H4 (cell line): ENCODE data around the gene NPDC1. TPM values are rescaled to one million over a fixed set of nuclear protein-coding genes. Genes with fewer than 3 reads are reported as not detected.

ENCODE experiments used
- DNase-seq: peaks from one replicate; pipeline ENCODE4 v3.0.0-alpha.2; 2015; ENCODE audit warnings: low spot score
- total RNA-seq: library from RNA; depleted of rRNA; stranded (reverse); fragments of >200 nt; shearing (Covaris generic); gene quantifications from 2 replicates; pipeline ENCODE4 v1.2.3, GENCODE V29; 2014; rRNA removed

Gene NPDC1
- total RNA-seq, 1 experiment from 2014 or later: 4.1 TPM

GRCh38 chr9:136994180-136994887, 51.6 kb downstream of the NPDC1 start:
- no peak for DNase-seq

DNA sequence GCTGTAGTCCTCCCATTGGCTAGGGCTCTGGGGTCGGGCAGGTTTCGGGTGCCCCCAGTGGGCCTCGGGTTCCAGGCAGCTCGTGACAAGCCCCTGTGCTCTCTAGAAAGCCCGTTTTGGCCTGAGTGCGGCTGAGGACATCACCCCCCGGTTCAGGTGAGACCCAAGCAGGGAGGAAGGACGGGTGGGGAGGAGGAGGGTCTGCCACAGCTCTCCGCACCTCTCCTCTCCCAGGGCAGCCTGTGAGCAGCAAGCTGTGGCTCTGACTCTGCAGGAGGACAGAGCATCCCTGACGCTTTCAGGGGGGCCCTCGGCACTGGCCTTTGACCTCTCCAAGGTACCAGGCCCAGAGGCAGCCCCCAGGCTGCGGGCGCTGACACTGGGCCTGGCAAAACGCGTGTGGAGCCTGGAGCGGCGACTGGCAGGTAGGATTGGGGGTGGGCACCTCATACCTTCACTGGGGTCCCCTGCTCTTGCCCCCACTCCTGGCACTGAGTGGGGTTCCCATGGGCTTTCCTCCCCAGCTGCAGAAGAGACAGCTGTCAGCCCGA, 53.1 kb downstream of the NPDC1 start:
- DNase-seq: no peak

GRCh38 chr9:136991993-136992818, 53.8 kb downstream of the NPDC1 start, which contains the start of gene PAXX:
Gene PAXX, plus strand, starts transcription at chr9:136992422. Its CDS starts 22 bp downstream, at chr9:136992444.
- peak; percentile 75 for DNase-seq

- no peak for DNase-seq
These were observed 55.6 kb downstream of the NPDC1 start for GRCh38 chr9:136990242-136990911.

Other genes starting within 250 kb of the NPDC1 start
- gene CCDC183, start 249.8 kb downstream of the NPDC1 start, total RNA-seq: 0.47 TPM in 1 of 2 replicates, not detected in the other
- 23.6 and 35.0 TPM in 2 replicates for gene RABL6, start 238.2 kb downstream of the NPDC1 start, total RNA-seq
- gene AJM1, start 203.7 kb downstream of the NPDC1 start, total RNA-seq: 0.06 and 0.21 TPM in 2 replicates
- gene PHPT1, start 196.8 kb downstream of the NPDC1 start, total RNA-seq: 100 and 119 TPM in 2 replicates
- gene MAMDC4, start 193.8 kb downstream of the NPDC1 start, total RNA-seq: 0.12 and 0.15 TPM in 2 replicates
- 458 and 510 TPM in 2 replicates for gene EDF1, start 179.9 kb downstream of the NPDC1 start, total RNA-seq
- gene TRAF2, start 159.7 kb downstream of the NPDC1 start, total RNA-seq: 8.1 and 11.3 TPM in 2 replicates
- 56.2 and 83.0 TPM in 2 replicates for gene FBXW5, start 101.4 kb downstream of the NPDC1 start, total RNA-seq
- gene C8G, start 100.9 kb downstream of the NPDC1 start, total RNA-seq: not detected in 2 replicates
- not detected in 2 replicates for gene LCN12, start 93.9 kb downstream of the NPDC1 start, total RNA-seq
- not detected in 2 replicates for gene PTGDS, start 68.7 kb downstream of the NPDC1 start, total RNA-seq
- gene LCNL1, start 63.2 kb downstream of the NPDC1 start, total RNA-seq: not detected in 2 replicates
- gene PAXX, start 53.8 kb downstream of the NPDC1 start, total RNA-seq: 32.0 and 41.3 TPM in 2 replicates
- gene CLIC3, start 49.6 kb downstream of the NPDC1 start, total RNA-seq: 0.64 TPM in 1 of 2 replicates, not detected in the other
- gene ABCA2, start 17.9 kb downstream of the NPDC1 start, total RNA-seq: 4.9 and 22.4 TPM in 2 replicates
- not detected in 2 replicates for gene FUT7, start 14.1 kb downstream of the NPDC1 start, total RNA-seq
- gene ENTPD2, start 7.9 kb upstream of the NPDC1 start, total RNA-seq: not detected in 2 replicates
- gene SAPCD2, start 24.4 kb upstream of the NPDC1 start, total RNA-seq: 5.9 and 12.4 TPM in 2 replicates
- gene UAP1L1, start 31.3 kb upstream of the NPDC1 start, total RNA-seq: 6.6 and 7.4 TPM in 2 replicates
- 38.6 and 62.6 TPM in 2 replicates for gene MAN1B1, start 40.8 kb upstream of the NPDC1 start, total RNA-seq
- gene DPP7, start 68.6 kb upstream of the NPDC1 start, total RNA-seq: 34.8 and 52.2 TPM in 2 replicates
- gene GRIN1, start 93.0 kb upstream of the NPDC1 start, total RNA-seq: not detected in 2 replicates
- 0.10 and 0.12 TPM in 2 replicates for gene LRRC26, start 123.9 kb upstream of the NPDC1 start, total RNA-seq
- gene TMEM210, start 125.9 kb upstream of the NPDC1 start, total RNA-seq: not detected in 2 replicates
- 8.2 and 13.4 TPM in 2 replicates for gene ANAPC2, start 142.4 kb upstream of the NPDC1 start, total RNA-seq
- 71.6 and 91.9 TPM in 2 replicates for gene SSNA1, start 142.5 kb upstream of the NPDC1 start, total RNA-seq
- 1.2 and 3.4 TPM in 2 replicates for gene TPRN, start 154.6 kb upstream of the NPDC1 start, total RNA-seq
- gene TMEM203, start 159.5 kb upstream of the NPDC1 start, total RNA-seq: 63.4 and 69.8 TPM in 2 replicates
- 4.0 and 4.9 TPM in 2 replicates for gene NDOR1, start 159.5 kb upstream of the NPDC1 start, total RNA-seq
- gene RNF208, start 176.1 kb upstream of the NPDC1 start, total RNA-seq: 0.31 TPM in 1 of 2 replicates, not detected in the other
- 0.14 and 0.37 TPM in 2 replicates for gene CYSRT1, start 179.0 kb upstream of the NPDC1 start, total RNA-seq
- not detected in 2 replicates for gene RNF224, start 181.3 kb upstream of the NPDC1 start, total RNA-seq
- gene SLC34A3, start 184.7 kb upstream of the NPDC1 start, total RNA-seq: not detected in 2 replicates
- gene TUBB4B, start 195.1 kb upstream of the NPDC1 start, total RNA-seq: 164 and 180 TPM in 2 replicates
- not detected in 2 replicates for gene STPG3, start 205.1 kb upstream of the NPDC1 start, total RNA-seq
- 29.5 and 33.0 TPM in 2 replicates for gene NELFB, start 209.2 kb upstream of the NPDC1 start, total RNA-seq
- gene TOR4A, start 231.5 kb upstream of the NPDC1 start, total RNA-seq: 0.37 and 1.3 TPM in 2 replicates